Lower lobe of right lung (tissue), 2 donors: Measurements from ENCODE around the gene EVA1B. TPM values are rescaled to one million over a fixed set of nuclear protein-coding genes. Genes with fewer than 3 reads are reported as not detected.

ENCODE experiments used
- ATAC-seq, 2 donors: fragments of 200-7000 bp; cut with Tn5 transposase; one replicate each; pipeline ENCODE4 v1.9.1; 2020 to 2022; ENCODE audit warnings: mild to moderate bottlenecking in 2 of 2, moderate library complexity in 2 of 2
- DNase-seq: peaks from one replicate; pipeline ENCODE4 v3.0.0-alpha.2; 2020
- H3K27ac ChIP-seq: fragments of 200-600 bp; one replicate; pipeline ENCODE4 v1.8.0; 2022
- H3K27me3 ChIP-seq: fragments of 200-600 bp; one replicate; pipeline ENCODE4 v1.8.0; 2022; ENCODE audit warnings: low read depth
- H3K36me3 ChIP-seq: fragments of 200-600 bp; one replicate; pipeline ENCODE4 v1.8.0; 2022; ENCODE audit warnings: mild to moderate bottlenecking
- H3K4me1 ChIP-seq: fragments of 200-600 bp; one replicate; pipeline ENCODE4 v1.8.0; 2022
- H3K4me3 ChIP-seq: fragments of 200-600 bp; one replicate; pipeline ENCODE4 v1.8.0; 2022; ENCODE audit warnings: mild to moderate bottlenecking
- H3K9me3 ChIP-seq: fragments of 200-600 bp; one replicate; pipeline ENCODE4 v1.8.0; 2022
- CTCF ChIP-seq: fragments of 200-600 bp; IDR thresholded peaks from one replicate; pipeline ENCODE4 v1.8.0; 2022; ENCODE audit warnings: antibody characterized with exemption, mild to moderate bottlenecking
- intact Hi-C: fragments of 100-400 bp; cut with DNase I; formaldehyde crosslinking; loops from one replicate; pipeline ENCODE4 v1.11.0; 2022
- total RNA-seq: library from RNA; stranded (reverse); fragmentation: NEBNext Ultra II Directional; extraction: Animal tissue kit (Norgen Biotek cat#: 25700); gene quantifications from one replicate; pipeline ENCODE4 v1.2.1, GENCODE V29; 2021
- donor health status: DM: no; HTN: yes; CAD: no; lungs with severe emphysema.

The EVA1B gene
- total RNA-seq, 1 donor from 2014 or later: 25.7 TPM

- Histone ChIP-seq H3K9me3 (no peaks in the 10 kb centered on the region), H3K27me3 (no peaks in the 10 kb centered on the region), H3K27ac (no peak overlapping the region), H3K4me3 (no peak overlapping the region), H3K4me1 (peaks cover 11% of the 10 kb centered on the region), H3K36me3 (peaks cover 91% of the 10 kb centered on the region)
- intact Hi-C loops: loop anchor here (5.0 kb wide), 1 partner anchor 78 kb away; no protein-coding TSS in a partner anchor
- ATAC-seq (no peak), DNase-seq (no peak)
- TF ChIP-seq CTCF: no peak
Observed at GRCh38 chr1:36344395-36344680, 20.9 kb upstream of the EVA1B start.

- H3K9me3 ChIP-seq: no peaks in the 10 kb centered on the region
- no peak for DNase-seq
- no peak for TF ChIP-seq CTCF
- intact Hi-C loops: loop anchor here (5.0 kb wide), 1 partner anchor 78 kb away; no protein-coding TSS in a partner anchor
- H3K27ac ChIP-seq: no peak overlapping the region
- H3K27me3 ChIP-seq: no peaks in the 10 kb centered on the region
- H3K4me3 ChIP-seq: no peak overlapping the region
- H3K4me1 ChIP-seq: peaks cover 12% of the 10 kb centered on the region
- ATAC-seq: no peak
- peaks cover 88% of the 10 kb centered on the region for H3K36me3 ChIP-seq
Observed at GRCh38 chr1:36343651-36344394, 20.4 kb upstream of the EVA1B start.

GRCh38 chr1:36342426-36343185, 19.2 kb upstream of the EVA1B start:
- ATAC-seq (peak; percentile 76 to 83), DNase-seq (peak; percentile 70)
- intact Hi-C loops: loop anchor here (5.0 kb wide), 1 partner anchor 80 kb away; no protein-coding TSS in a partner anchor
- peak; percentile 75 for TF ChIP-seq CTCF
- Histone ChIP-seq H3K27ac (peak overlapping the region; percentile 54), H3K4me3 (no peak overlapping the region), H3K27me3 (no peaks in the 10 kb centered on the region), H3K9me3 (no peaks in the 10 kb centered on the region), H3K36me3 (peaks cover 76% of the 10 kb centered on the region), H3K4me1 (peaks cover 19% of the 10 kb centered on the region)

GRCh38 chr1:36341626-36342320, 18.3 kb upstream of the EVA1B start:
- H3K4me3 ChIP-seq: no peak overlapping the region
- peaks cover 68% of the 10 kb centered on the region for H3K36me3 ChIP-seq
- no peaks in the 10 kb centered on the region for H3K9me3 ChIP-seq
- intact Hi-C loops: loop anchor here (5.0 kb wide), 1 partner anchor 81 kb away; no protein-coding TSS in a partner anchor
- no peak for DNase-seq
- ATAC-seq: no peak
- peaks cover 19% of the 10 kb centered on the region for H3K4me1 ChIP-seq
- H3K27me3 ChIP-seq: no peaks in the 10 kb centered on the region
- no peak for TF ChIP-seq CTCF
- no peak overlapping the region for H3K27ac ChIP-seq

- Histone ChIP-seq H3K27me3 (no peaks in the 10 kb centered on the region), H3K4me1 (peaks cover 19% of the 10 kb centered on the region), H3K9me3 (no peaks in the 10 kb centered on the region), H3K27ac (no peak overlapping the region), H3K36me3 (peaks cover 48% of the 10 kb centered on the region), H3K4me3 (no peak overlapping the region)
- TF ChIP-seq CTCF: no peak
- intact Hi-C loops: loop anchor here (5.0 kb wide), 1 partner anchor 83 kb away; no protein-coding TSS in a partner anchor
- ATAC-seq: no peak
- DNase-seq: no peak
Observed at GRCh38 chr1:36339615-36340014, 16.2 kb upstream of the EVA1B start.
